Stimulated activated naive CD4-positive, alpha-beta T cell treated with Interleukin-2 at 50 U/mL for 16 hours (primary cell): Measurements from ENCODE around the gene ROBO1.
"Not testable (repeated sequence)": the region's sequence is repeated elsewhere in the genome, so short reads cannot be mapped to it uniquely, and the experiment has no call there.

ENCODE experiments used
- DNase-seq: peaks from one replicate; lab custom pipeline; 2025; lab: John Stamatoyannopoulos, UW

ROBO1 gene

GRCh38 chr3:79767905-79768267 is at the start of gene ROBO1:
ROBO1 (minus strand) TSS chr3:79767998.
- DNase-seq: no peak

GRCh38 chr3:79817224-79817623 is 49.4 kb upstream of the ROBO1 start:
- no peak for DNase-seq

GRCh38 chr3:79815478-79815877 is 47.7 kb upstream of the ROBO1 start:
- no peak for DNase-seq

GRCh38 chr3:79810581-79810980 is 42.8 kb upstream of the ROBO1 start:
- no peak for DNase-seq

GRCh38 chr3:79810092-79810491 is 42.3 kb upstream of the ROBO1 start:
- no peak for DNase-seq

- no peak for DNase-seq
Measured at GRCh38 chr3:79809106-79809505, 41.3 kb upstream of the ROBO1 start.

GRCh38 chr3:79808515-79808914 is 40.7 kb upstream of the ROBO1 start:
- no peak for DNase-seq

GRCh38 chr3:79790177-79790576 is 22.4 kb upstream of the ROBO1 start:
- DNase-seq: not testable (repeated sequence)

- no peak for DNase-seq
Measured at GRCh38 chr3:79773291-79773690, 5.5 kb upstream of the ROBO1 start.

- DNase-seq: no peak
Measured at GRCh38 chr3:79769229-79769628, 1.4 kb upstream of the ROBO1 start.

- DNase-seq: no peak
Measured at GRCh38 chr3:79767194-79767904, 449 bp downstream of the ROBO1 start.

- no peak for DNase-seq
Measured at GRCh38 chr3:79766496-79767193, 1.2 kb downstream of the ROBO1 start.

GRCh38 chr3:79765911-79766310 is 1.9 kb downstream of the ROBO1 start:
- no peak for DNase-seq

- DNase-seq: no peak
Measured at GRCh38 chr3:79761441-79761840, 6.4 kb downstream of the ROBO1 start.

- no peak for DNase-seq
Measured at GRCh38 chr3:79751703-79752102, 16.1 kb downstream of the ROBO1 start.

- no peak for DNase-seq
Measured at GRCh38 chr3:79737530-79737929, 30.3 kb downstream of the ROBO1 start.

GRCh38 chr3:79729096-79729495 is 38.7 kb downstream of the ROBO1 start:
- no peak for DNase-seq

- no peak for DNase-seq
Measured at GRCh38 chr3:79726786-79727185, 41.0 kb downstream of the ROBO1 start.

GRCh38 chr3:79724206-79724605 is 43.6 kb downstream of the ROBO1 start:
- no peak for DNase-seq

GRCh38 chr3:79690072-79690471 is 77.7 kb downstream of the ROBO1 start:
- no peak for DNase-seq

- DNase-seq: no peak
Measured at GRCh38 chr3:79685108-79685507, 82.7 kb downstream of the ROBO1 start.

GRCh38 chr3:79684041-79684440 is 83.8 kb downstream of the ROBO1 start:
- DNase-seq: no peak

- DNase-seq: no peak
Measured at GRCh38 chr3:79672731-79673130, 95.1 kb downstream of the ROBO1 start.

GRCh38 chr3:79672075-79672474 is 95.7 kb downstream of the ROBO1 start:
- DNase-seq: no peak
